Amniotic stem cell (primary cell): ENCODE data around the gene GANAB.
"Not testable (repeated sequence)": the region's sequence is repeated elsewhere in the genome, so short reads cannot be mapped to it uniquely, and the experiment has no call there.

Experiments
- DNase-seq: peaks from one replicate; lab custom pipeline; 2025; lab: John Stamatoyannopoulos, UW

The GANAB gene

DNA sequence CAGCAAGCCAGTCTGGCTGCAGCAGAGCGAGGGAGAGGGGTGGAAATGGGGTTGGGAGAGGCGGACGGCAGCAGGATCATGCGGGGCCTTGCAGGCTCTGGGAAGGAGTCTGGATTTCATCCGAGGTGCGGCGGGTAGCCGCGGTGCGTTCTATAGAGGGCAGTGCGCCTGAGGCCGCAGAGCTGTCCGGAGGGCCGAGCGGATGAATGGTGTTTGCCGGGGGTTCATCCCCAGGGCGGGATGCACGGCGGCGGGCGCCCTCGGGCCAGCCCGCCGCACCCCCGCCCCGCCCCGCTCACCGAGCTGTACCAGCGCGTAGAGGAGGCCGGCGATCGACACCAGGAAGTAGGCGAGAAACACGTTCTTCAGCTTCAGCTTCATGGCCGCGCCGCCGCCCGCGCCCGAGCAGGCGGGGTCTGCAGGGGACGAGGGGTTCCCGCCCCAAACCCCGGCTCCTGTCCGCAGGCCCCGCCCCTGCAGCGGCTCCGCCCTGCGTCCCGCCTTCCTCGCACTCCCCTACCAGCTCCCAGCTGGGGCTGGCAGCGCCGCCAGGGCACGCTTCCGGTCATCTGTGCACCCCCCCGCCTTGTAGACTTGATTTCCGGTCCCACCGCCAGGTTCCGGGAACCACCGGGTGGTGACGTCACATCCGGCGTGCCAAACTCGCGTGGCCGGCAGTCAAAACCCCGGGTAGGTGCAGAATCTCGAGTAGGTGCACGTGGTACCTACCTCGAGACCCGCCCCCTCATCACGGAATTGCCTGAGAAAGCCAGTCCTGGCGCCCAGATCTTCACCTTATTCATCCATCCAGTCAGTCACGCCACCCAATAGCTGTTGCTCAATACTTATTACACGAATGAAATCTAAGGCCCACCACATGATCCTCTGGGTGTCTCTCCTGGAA lies 24.6 kb downstream of the GANAB start, which contains the start of gene B3GAT3:
TSS of gene B3GAT3 (minus strand) at position 420 of the 904 bp plus-strand sequence. CDS start at position 381, 39 bp downstream.
- peak; percentile 92 for DNase-seq

DNA sequence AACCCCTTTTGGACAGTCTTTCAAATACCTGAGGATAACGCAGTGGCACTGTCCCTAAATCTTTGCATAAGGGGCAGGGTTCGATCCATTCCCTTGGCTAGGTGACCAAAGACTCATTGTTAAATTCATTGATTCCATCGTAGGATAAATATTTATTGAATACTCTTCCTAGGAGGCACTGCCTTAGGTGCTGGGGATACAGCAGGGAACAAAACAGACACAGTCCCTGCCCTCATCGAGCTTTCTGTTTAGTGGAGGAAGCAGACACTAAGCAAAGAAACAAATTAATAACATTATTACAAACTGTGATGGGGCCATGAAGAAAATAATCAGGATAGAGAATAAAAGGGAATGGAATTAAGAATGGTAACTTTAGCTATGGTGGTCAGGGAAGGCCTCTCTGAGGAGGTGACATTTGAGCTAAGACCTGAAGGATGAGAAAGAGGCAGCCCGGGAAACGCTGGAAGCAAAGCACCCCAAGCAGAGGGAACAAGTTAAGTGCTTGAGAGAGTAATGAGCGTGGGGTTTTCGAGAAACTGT lies 25.3 kb downstream of the GANAB start:
- no peak for DNase-seq

DNA sequence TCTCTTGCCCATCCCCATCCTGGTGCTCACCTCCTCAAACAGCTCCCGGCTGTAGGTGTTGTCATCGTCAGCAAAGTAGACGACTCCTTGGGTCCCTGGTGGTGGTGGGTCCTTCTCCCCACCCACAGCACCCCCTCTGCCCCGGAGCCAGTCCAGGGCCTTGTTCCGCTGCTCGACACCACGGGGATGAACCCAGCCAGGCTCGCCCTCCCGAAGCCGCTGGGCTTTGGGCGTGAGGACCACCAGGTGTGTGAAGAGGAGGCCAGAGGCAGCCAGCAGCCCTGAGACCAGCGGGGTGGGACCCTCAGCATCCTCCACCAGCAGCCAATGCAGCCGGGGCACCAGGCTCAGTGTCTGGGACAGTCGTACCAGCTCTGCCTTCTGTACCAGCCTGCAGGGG lies 29.5 kb downstream of the GANAB start:
- DNase-seq: not testable (repeated sequence)

DNA sequence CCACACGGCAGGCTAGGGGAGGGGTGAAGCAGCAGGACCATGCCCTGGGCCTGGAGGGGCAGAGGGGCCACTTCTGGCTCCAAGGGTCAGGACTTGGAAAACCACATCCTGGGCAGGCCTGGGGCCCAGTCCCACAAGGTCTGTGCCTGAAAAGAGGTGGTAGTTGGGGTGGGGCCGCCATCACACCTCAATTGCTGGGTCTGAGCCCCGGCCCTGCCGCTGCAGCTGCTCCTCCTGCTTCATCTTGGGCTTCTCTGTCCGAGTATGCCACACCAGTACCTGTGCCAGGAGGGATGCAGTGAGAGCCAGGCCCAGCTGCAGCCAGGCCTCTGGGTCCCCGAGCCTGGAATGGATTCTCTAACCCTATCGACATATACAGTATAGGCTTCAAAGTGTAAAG lies 30.9 kb downstream of the GANAB start:
- DNase-seq: no peak

DNA sequence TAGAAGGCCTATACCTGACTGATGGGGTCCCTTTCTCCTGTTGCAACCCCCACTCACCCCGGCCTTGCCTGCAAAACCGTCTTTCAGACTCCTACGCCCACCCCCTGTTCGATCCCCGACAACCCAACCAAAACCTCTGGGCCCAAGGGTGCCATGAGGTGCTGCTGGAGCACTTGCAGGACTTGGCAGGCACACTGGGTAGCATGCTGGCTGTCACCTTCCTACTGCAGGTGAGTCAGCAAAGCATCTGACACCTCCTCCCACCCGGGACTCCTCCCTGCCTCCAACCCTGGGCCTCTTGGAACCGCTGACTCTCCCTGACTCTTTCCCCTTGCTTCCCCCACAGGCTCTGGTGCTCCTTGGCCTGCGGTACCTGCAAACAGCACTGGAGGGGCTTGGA lies 32.1 kb downstream of the GANAB start:
- DNase-seq: no peak

DNA sequence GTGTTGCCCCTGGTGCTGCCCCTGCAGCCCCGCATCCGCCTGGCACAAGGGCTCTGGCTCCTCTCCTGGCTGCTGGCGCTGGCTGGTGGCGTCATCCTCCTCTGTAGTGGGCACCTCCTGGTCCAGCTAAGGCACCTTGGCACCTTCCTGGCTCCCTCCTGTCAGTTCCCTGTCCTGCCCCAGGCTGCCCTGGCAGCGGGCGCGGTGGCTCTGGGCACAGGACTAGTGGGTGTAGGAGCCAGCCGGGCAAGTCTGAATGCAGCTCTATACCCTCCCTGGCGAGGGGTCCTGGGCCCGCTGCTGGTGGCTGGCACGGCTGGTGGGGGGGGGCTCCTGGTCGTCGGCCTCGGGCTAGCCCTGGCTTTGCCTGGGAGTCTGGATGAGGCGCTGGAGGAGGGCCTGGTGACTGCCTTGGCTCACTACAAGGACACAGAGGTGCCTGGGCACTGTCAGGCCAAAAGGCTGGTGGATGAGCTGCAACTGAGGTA lies 33.1 kb downstream of the GANAB start:
- DNase-seq: no peak

DNA sequence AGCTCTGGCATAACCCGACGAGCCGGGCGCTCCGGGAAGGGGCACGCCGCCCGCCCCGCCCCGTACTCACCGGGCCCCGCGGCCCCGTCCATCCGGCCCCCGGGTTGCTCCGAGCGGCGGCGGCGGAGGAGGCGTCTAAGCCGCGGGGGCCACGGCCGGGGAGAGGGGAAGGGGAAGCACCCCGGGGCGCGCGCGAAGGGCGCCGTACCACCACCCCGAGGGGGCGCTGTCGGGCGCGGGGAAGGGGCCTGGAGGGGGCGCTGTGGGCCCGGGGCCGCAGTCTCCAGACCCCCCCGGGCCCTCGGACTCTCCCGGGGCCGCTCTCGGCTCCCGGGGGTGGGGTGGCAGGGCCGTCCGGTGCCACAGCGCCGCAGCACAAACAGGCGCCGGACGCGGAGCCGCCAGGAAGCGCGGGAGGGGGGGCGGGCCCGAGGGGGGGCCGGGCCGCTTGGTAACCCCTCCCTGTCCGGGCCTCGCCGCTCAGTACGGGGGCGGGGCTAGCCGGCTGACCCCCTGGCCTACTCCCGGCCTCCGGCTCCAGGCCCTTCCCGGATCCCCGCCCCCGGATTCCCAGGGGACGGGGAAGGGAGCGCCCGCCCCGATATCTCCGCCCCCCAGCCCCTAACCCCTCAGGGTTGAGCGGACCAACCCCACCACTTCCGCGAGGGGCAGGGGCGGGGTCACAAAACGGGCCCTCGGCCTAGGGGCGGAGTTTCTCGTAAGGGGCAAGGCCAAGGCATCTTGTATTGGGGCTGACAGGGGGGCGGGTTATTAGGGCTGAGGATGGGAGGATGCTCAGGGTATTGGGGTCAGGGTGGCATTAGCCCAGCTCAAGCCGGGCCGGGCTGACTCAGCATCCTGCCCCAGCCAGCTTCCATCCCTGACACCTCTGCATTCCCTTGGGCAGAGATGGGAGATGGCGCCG lies 33.8 kb downstream of the GANAB start, which contains the start of the genes EML3 and ROM1:
TSS of gene EML3 (minus strand) at position 410 of the 925 bp plus-strand sequence. CDS start at position 92, 318 bp downstream.
TSS of gene ROM1 (plus strand) at position 892 of the 925 bp plus-strand sequence. CDS start at position 917, 25 bp downstream.
- DNase-seq: no peak

DNA sequence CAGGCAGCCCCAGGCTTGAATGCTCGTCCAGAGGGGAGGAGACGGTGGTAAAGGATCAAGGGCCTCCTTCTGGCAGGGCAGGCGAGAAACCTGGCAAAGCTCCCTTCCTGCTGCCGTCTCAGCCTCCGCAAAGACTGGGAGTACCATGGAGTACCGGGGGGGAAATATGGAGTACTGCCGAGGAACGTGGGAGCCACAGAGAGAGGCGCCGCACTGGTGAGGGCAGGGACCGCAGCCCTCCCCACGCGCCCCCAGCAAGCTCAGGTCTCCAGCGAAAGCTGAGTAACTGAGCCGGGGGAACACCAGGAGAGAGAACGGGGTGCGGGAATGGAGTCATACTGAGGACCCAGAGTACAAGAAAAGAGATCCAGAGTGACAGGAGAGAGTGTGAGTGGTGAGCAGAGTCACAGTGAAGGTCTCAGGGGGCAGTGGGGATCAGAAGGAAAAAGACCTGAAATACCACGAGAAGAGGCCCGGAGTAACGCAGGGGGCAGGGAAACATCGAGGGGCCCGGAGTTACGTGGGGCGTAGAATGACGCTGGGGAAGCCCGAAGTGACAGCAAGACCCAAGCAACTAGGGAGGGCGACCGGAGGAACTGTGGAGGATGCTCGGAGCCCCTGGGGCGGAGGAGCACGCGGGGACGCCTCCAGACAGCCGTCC lies 34.6 kb downstream of the GANAB start:
- no peak for DNase-seq

DNA sequence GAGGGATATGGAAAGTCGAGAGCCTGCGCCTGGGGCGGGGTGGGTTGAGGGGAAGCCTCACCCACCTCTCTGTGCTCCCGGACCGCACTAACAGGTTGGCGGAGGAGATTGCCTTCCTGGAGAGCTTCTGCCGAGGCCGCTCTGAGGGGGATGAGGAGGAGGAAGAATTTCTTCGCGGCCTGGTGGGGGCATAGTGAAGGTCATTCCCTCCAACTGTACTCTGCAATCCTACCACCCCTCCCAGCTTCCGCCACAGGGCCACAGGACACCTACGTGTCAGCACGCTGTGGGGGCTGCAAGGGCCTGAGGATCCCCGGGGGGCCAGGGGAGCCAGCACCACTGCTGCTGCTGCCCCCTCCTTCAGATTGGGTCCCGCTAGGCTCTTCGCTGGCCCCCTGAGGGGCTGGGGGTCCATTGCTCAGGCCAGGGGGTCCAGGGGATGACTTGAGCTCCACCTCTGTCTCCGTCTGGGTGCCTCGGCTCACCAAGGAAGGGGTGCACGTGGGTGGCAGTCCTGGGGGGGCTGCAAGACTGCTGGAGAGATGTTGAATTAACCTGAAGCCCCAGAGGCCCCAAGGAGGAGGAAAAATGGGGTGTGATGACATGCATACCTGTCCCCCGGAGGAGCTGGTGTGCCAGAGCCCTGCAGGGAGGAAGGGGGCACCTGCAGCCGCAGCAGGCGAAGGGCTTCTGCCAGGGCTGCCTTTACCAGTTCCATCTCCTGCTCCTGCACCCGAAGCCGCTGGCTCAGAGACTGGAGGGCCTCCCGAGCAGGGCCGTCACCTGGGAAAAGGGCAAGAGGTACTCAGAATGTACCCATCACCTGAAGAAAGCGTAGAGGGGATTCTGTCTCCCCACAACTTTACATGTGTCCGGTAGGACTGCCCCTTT lies 35.4 kb downstream of the GANAB start:
- DNase-seq: no peak

DNA sequence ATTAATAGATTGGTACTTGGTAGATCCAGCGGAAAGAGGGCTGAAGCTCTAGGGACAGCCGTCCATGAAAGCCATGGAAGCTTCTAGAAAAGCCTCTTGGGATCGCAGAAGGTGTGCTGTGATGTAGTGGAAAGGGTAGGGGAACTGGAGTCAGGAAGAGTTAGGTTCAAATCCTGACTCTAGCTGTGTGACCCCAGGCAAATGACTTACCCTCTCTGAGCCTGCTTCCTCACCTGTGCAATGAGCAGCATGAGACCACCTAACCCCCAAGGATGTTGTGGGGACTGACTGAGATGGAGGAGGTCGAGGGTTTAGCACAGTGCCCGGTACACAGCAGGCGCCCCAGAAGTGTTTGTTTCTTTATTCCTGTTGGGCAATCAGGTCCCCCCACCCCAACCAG lies 36.0 kb downstream of the GANAB start:
- DNase-seq: no peak

DNA sequence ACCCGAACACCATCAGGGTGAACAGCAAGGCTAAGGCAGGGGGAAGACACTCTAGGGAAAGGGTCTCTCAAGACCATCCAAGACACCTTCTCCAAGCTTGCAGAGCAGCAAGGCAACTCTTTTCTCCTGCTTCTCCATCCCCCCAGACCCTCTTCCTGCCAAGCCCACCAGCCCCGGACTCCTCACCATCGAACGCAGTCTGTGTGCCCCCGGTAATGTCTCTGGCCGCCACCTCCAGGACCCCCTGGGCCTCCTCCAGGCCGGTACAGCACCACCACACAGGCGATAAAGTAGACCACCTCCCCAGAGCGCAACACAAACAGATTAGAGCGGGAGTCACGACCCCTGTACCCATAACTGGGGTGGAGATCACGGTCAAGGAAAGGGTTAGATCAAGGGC lies 37.6 kb downstream of the GANAB start:
- no peak for DNase-seq

DNA sequence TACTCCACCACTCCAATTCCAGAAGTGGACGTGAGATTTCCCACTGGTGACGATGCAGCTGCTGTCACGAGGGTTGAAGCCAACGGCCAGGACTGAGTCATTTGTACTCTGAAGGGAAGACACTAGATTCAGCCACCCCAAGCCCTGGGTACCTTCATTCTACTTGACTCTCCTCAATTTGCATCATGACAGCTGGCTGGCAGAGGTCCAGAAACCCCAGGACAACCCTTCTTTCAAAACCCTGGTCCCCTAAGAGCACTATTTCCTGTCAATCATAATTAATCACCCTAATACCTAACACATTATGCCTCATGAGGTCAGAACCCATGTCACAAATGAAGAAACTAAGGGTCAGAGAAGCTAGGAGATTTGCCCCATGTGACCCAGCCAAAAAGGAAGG lies 38.7 kb downstream of the GANAB start:
- no peak for DNase-seq

DNA sequence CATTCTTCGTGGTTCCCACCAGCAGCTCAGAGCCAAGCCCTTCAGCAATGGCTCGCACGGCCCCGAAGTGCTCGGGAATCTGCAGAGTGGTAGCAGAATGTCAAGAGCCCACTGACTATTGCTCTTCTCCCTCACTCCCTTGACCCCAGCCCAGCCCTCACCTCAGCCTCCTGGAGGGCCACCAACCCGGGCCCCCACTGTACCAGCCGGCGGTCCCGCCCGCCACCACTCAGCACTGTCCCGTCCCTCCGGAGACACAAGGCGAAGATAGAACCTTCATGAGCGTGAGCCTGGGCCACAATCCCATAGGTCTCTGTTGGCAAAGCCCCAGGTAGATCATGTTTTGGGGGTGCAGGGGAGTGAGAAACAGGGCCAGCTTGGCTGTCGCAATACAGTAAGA lies 40.5 kb downstream of the GANAB start:
- DNase-seq: no peak

DNA sequence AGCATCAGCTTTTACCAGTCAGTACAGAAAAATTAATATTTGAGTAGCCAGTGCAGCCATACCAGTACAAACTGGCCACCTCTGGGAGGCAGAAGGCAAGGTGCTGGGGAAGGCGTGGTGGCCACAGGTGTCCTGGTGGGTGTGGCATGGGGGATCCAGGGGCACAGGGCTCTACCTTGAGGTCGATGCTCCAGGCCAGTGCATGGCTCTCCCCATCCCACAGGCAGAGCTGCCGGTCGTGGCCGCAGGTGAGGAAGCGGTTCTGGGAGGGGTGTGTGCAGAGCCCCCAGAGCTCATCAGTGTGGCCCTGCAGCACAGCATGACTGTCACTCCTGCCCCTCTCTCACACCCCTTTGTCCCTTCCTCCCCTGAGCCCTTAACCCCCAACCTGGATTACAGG lies 40.9 kb downstream of the GANAB start:
- DNase-seq: no peak

DNA sequence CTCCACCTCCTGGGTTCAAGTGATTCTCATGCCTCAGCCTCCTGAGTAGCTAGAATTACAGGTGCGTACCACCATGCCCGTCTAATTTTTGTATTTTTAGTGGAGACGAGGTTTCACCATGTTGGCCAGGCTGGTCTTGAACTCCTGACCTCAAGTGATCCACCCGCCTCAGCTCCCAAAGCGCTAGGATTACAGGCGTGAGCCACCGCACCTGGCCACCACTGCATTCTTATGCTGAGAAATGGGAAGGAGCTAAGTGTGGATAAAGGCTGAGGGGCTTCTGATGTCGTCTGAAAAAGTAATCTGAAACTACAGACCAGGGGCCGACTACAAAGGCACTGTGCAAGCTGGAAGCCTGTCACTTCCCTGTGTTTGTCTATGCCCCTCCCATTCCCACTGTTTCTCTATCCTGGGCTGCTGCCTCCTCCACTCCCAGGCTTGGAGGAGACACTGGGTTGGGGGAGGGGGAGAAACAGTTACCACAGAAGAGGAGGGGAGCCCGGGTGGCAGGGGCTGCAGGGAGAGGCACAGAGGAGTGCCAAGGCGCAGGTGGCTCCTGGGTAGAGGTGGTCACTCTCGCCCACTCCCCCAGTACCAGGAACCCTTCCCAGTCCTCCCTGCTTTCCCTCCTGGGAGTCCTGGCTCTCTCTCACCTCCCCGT lies 41.8 kb downstream of the GANAB start:
- no peak for DNase-seq

DNA sequence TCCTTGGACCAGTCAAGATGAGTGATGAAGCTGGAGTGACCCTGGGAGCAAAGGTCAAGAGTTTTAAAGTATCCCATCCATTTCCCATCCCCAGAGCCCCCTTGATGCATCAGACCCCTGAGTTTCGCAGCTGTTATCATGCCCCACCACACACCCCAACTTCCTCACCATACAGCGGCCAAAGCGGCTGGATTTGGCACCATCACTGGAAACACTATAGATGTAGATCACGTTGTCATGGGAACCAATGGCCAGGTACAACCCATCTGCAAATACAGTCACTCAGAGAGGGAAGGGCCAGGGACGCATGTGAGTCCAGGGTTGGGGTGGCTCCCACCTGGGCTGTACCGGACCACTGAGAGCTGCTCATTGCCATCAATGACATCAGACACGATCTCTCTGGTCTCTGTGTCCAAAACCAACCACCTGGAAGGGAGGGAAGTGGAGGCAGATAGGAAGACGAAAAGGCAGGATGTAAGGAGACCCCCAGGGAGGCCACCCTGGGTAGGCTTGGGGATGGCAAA lies 42.6 kb downstream of the GANAB start:
- no peak for DNase-seq

DNA sequence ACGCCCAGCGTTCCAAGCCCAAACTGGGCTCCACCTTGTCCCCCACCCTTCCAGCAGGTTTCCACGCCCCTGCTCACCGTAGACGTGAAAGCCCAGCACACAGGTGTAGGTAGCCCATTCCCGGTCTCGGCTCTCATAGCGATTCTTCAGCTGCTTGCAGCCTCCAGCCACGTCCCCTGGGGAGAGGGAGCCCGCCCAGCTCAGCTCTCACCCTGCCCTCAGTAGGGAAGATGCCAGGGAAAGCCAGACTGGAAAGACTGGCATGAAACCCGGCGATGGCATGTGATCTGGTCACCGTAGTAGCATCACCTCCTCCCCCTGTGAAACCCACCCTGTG lies 43.4 kb downstream of the GANAB start:
- DNase-seq: no peak

DNA sequence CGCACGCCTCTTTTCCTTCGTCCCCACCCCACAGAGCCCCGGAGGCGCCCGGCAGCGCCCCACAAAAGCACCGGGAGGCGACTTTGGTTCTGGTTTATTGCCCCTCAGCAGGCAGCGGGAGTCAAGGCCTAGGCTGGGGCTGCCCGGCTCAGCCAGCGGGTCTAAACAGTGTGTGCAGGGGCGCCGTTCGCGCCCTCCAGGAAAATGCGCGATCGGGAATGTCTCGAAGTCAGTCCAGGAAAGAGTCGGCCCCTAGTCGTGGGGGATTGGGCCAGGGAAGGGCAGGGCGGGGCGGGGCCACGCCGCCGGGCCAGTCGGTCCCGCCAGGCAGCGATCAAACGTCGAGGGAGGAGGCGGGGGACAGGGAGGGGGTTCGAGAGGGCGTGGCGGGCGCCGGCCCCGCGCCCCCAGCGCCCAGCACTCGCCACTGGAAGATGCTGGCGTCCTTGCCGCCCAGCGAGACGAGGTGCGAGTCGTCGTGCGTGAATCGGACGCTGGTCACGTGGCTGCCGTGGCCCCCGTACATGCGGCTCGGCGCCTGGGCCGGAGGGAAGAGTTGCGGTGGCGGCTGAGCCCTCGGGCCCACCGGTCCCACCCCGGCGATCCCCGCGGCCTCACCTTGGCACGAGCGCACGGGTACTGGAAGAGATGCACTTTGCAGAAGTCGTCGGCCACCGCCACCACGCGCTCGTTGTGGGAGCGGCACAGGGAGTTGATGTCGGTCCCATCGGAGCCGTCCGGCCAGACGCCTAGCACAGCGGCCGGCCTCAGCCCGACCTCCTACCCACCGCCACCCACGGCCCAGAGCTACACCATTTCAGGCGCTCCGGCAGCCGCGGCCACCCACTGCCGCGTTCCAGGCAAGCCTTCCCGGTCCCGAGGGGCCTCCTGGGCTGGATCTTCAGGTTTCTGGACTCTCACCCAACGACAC lies 44.0 kb downstream of the GANAB start:
- DNase-seq: no peak
